H1 (cell line): ENCODE results near the gene CSN1S1. TPM values are rescaled to one million over a fixed set of nuclear protein-coding genes. Genes with fewer than 3 reads are reported as not detected.

Experiments used
- ASH2L ChIP-seq: fragments of 200-600, 300-600 bp; sonication (generic); IDR thresholded peaks from one replicate; pipeline ENCODE4 v1.7.1; 2017; ENCODE audit warnings: low read length
- CHD7 ChIP-seq: fragments of 300-600 bp; sonication (generic); IDR thresholded peaks from 2 replicates; pipeline ENCODE4 v1.7.1; 2012; ENCODE audit warnings: low read length, moderate library complexity, mild to moderate bottlenecking, inconsistent platforms; ENCODE audit not compliant: insufficient replicate concordance
- FOSL1 ChIP-seq: IDR thresholded peaks from 2 replicates; pipeline ENCODE4 v1.6.1; 2011; ENCODE audit warnings: mild to moderate bottlenecking, low read depth, low read length, moderate library complexity; ENCODE audit not compliant: insufficient read depth
- GTF2F1 ChIP-seq: IDR thresholded peaks from 2 replicates; pipeline ENCODE4 v1.6.1; 2012; ENCODE audit warnings: low read depth, low read length, improper control_type of control experiment, borderline replicate concordance
- KDM4A ChIP-seq: IDR thresholded peaks from one replicate; pipeline ENCODE4 v1.7.1; 2012; ENCODE audit warnings: low read depth, mild to moderate bottlenecking, moderate library complexity, low read length, inconsistent platforms; ENCODE audit not compliant: severe bottlenecking
- polyA plus RNA-seq, 7 experiments: library from polyadenylated mRNA; depleted of rRNA in 3 of 7; stranded (reverse) in 5 of 7; unstranded in 2 of 7; fragments of >200 nt in 5 of 7; fragments of 200-250 nt in 2 of 7; gene quantifications; 1 replicate in 5 of 7; 2 replicates in 1 of 7; 4 replicates in 1 of 7; pipeline versions ENCODE4 v1.2.1 to v1.2.3, GENCODE V29; 2011 to 2013; ENCODE audit warnings: missing spikeins in 2 of 7, mixed read lengths in 2 of 7
- total RNA-seq: library from RNA; stranded (reverse); fragmentation: NEBNext Ultra II Directional; extraction: Animal tissue kit (Norgen Biotek cat#: 25700); gene quantifications from 2 replicates; pipeline ENCODE4 v1.2.1, GENCODE V29; 2021
- TF ChIP-seq, protein P1 (sequence below): IDR thresholded peaks from 2 replicates; pipeline ENCODE4 v1.6.1; 2012; ENCODE audit warnings: low read length, inconsistent platforms

The CSN1S1 gene
- total and polyA plus RNA-seq, 2 of the 8 experiments (the other 6 are each of a cell fraction or from before 2014, with no cell fraction given), result not detected

- TF ChIP-seq CHD7 (no peak), ASH2L (no peak), GTF2F1 (no peak), KDM4A (no peak), FOSL1 (no peak)
- TF ChIP-seq, protein P1, sequence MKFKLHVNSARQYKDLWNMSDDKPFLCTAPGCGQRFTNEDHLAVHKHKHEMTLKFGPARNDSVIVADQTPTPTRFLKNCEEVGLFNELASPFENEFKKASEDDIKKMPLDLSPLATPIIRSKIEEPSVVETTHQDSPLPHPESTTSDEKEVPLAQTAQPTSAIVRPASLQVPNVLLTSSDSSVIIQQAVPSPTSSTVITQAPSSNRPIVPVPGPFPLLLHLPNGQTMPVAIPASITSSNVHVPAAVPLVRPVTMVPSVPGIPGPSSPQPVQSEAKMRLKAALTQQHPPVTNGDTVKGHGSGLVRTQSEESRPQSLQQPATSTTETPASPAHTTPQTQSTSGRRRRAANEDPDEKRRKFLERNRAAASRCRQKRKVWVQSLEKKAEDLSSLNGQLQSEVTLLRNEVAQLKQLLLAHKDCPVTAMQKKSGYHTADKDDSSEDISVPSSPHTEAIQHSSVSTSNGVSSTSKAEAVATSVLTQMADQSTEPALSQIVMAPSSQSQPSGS, result no peak
Measured at GRCh38 chr4:69907151-69907550, 23.7 kb upstream of the CSN1S1 start (continued).
